ENCODE results near the gene CRYGN.
A peak's percentile ranks its signal among the peaks of the same experiment; 100 is the strongest.

CRYGN gene

DNA sequence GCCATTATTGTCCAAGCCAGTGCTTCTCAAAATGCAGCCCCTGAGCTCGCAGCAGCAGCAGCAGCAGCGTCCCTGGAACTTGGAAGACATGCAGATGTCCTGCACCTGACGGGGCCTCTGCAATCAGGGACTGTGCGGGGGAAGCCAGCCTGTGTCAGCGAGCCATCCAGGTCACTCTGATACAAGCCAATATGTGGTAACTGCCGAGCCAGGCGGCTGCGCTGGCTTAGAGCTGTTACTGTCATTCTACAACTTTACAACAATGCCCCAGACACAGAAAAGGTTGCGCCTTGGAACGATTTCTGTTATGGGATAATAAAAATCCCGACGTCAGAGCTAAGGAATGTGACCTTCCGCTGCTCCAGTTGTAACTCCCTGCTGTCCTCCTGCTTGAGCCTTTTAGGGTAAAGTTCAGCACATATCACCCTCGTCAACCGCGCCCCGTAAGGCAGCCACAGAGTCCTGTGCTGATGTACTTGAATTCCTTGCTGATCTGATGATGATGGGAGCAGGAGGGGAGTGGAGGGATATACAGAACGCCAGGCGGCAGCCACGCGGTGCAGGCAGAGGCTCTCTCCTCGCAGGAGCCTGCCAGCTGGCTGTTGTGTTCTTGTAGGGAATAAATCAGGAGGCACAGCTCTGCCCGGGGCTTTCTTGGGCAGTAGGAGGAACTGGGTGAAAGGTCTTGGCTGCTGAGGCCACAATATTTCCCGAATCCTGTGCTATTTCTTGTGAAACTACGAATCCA is 20.0 kb upstream of the CRYGN start:
- DNase-seq (ENCODE audit: low spot score): peak; percentile 58

DNA sequence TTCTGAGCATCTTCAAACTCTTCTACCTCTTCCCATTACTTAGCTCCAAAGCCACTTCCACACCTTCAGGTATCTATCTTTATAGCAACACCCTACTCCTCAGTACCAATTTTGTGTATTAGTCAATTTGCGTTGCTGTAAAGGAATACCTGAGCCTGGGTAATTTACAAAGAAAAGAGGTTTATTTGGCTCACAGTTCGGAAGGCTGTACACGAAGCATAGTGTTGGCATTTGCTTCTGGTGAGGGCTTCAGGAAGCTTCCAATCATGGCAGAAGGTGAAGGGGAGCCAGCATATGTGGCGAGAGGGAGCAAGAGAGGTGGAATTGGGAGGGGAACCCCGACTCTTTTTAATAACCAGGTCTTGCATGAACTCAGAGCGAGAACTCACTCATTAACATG is 17.6 kb upstream of the CRYGN start:
- DNase-seq (ENCODE audit: low spot score): no peak

DNA sequence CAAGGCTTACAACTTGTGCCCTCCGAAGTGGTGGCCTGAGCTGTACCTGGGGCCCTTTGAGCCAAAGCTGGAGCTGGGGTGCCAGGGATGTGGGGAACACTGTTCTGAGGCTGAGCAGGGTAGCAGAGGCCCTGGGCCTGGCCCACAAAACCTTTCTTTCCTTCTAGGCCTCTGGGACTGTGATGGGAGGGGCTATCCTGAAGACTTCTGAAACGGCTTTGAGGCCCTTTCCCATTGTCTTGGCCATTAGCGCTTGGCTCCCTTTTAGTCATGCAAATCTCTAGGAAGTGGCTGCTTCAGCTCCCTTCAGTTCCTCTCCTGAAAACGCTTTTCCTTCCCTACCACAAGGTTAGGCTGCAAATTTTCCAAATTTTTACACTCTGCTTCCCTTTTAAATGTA is 16.8 kb upstream of the CRYGN start:
- peak; percentile 62 for DNase-seq (ENCODE audit: low spot score)

DNA sequence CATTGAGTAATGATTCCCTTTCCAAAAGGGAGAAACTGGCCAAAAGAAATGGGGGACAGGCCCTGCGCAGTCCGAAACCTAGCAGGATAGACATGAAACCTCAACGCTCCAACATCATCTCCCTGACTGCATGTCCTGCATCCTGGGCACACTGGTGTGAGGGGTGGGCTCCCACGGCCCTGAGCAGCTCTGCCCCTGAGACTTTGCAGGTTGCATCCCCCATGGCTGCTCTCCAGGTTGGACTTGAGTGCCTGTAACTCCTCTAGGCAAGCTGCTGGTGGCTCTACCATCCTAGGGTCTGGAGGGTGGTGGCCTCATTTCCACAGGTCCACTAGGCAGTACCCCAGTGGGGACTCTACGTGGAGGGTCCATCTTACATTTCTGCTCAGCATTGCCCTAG is 16.3 kb upstream of the CRYGN start:
- DNase-seq (ENCODE audit: low spot score): no peak

DNA sequence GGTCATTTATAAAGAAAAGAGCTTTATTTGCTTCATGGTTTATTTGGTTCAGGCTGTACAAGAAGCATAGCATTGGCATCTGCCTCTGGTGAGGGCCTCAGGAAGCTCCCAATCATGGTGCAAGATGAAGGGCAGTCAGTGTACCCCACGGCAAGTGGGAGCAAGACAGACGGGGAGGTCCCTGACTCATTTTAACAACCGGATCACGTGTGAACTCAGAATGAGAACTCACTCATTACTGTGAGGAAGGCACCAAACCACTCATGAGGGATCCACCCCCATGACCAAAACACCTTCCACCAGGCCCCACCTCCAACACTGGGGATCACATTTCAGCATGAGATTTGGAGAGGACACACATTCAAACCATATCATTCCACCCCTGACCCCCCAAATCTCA is 15.7 kb upstream of the CRYGN start:
- no peak for DNase-seq (ENCODE audit: low spot score)

DNA sequence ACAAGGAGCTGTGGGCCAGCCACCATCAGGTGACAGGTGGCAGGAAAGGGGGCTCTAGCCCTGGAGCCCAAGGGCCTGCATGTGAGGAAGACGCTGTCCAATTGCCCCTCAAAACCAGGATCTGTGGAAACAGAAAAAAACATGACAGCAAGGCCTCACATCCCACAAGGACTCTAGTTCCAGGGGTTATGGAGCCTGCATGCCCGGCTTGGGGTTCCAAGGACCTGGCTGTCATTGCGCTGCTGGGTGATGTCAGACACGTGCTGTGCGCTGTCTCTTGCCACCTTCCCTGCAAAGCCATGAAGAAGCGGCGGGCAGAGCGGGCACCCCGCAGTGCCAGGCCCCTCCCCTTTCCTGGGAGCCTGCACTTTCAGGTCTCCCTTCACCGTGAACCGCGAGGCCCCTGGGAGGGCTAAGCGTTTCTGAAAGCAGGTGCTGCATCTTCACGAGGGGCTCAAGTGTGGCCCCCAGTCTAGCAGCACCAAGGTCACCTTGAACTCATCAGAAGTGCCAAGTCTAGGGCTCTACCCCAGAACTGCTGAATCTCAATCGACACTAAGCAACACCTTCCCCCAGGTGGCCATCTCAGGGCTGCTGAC is 15.1 kb upstream of the CRYGN start:
- DNase-seq (ENCODE audit: low spot score): no peak

DNA sequence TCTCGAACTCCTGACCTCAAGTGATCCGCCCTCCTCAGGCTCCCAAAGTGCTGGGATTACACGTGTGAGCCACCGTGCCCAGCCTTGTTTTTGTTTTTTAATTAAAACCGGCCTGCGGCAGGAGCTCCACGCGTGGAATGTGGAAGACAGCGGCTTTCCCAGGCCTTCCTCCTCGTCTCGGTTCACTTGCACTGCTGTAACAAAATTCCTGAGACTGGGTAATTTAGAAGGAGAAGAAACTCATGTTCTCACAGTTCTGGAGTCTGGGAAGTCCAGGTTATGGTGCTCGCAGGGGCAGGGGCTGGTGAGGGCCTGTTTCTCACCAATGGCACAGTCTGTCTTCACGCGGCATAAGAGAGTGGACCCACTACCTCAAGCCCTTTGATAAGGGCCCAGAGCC is 14.4 kb upstream of the CRYGN start:
- DNase-seq (ENCODE audit: low spot score): no peak

DNA sequence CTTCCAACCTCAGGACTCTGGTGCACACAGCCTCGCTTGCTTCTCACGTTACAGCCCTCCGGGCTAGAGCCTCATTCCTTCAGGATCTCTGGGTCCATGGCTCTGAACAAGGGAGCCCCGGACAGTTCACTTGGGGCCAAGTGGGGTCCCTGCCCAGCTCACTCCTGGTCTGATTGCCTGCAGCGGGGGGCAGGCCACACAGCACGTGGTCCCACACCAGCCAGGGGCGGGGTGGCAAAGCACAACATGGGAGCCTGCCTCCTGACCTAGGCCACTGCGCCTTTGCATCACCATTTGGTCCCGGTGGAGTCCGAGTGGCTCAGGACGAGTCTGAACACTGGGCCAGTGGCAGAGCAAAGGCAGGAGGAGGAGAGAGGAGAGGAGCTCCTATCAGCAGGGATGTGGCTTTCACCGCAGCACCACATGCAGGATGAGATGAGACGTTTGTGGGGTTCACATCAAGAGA is 13.4 kb upstream of the CRYGN start:
- no peak for DNase-seq (ENCODE audit: low spot score)

DNA sequence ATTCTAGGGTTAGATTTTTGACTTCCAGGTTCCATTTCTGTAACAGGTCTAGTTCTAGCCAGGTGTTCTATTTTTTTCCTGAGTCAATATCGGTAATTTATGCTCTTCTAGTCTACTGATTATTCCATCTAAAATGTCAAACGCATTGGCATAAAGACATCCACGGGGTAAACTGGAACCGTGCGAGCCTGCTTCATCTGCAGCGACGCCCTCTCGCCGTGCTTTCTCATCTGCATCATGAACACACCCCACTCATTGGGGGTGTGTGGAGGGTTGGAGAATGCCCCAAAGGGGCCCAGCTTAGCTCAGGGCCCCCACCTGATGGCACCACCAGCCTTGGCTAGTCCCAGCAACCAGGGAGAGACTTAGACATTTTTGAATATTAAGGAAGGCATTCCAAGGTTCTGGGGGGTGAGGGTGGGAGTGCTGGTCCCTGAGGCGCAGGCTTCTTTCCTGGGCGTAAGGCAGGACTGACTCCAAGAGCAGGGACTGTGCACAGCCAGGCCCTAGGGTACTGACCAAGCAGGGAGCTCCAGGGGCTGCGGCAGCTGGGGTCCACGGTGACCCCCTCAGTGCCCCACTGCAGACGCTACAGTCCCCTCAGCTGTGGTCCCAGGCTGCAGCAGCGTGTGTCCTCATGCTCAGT is 12.9 kb upstream of the CRYGN start:
- DNase-seq (ENCODE audit: low spot score): no peak

DNA sequence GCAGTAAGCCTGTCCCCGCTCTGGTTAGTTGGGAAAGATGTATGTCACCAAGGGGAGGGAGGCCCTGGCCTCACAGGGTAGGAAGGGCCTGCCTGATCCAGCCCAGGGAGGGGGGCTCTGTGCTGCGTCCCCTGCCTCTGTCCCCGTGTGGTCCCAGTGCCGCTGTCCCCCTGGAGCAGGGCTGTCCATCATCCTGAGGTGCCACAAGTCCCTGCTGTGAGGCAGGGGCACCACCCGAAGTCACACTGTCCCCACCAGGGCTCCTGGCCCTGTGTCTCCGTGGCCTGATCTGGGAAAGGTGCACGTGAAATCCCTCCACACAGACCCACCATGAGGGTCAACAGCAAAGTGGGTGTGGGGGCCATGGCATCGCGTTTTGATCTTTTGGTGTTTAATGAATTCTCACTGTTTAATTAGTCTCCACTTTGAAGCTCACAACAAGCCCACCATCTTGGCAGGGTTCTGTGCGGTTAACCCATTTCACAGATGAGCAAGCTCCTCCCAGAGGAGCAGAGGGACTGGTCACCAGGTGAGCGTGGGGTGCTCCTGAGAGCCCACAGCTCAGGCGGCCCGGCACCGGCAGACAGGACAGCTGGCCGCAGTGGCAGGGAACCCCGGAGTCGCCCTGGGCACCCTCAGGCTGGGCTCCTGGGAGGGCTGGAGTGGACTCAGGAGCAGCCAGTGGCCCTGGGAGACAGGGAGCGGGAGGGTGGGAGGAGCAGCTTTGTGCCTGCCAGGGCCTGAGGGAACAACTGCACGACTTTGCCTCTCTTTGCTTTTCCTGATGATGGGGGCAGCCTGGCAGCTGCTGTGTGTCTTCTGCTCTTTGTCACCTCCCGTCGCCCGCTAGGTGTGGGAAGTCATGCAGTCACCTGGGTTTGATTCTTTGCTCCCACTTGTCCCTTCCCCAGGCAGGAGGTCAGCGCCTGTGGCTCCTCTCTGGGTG is 12.0 kb upstream of the CRYGN start:
- DNase-seq (ENCODE audit: low spot score): no peak

DNA sequence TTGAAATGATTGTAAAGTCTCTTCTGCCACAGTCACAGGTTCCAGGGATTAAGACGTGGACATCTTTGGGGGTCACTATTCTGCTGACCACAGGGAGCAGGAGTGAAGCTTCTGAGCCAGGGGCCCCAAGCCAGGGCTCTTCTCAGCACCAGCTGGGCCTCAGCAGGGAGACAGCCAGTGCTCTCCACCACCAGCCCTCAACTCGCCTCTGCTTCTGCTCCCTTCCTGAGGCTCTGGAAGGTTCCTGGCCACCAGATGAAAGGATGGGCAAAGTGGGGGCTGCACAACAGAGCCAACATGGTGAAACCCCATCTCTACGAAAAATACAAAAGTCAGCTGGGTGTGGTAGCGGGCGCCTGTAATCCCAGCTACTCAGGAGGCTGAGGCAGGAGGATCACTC is 11.2 kb upstream of the CRYGN start:
- no peak for DNase-seq (ENCODE audit: low spot score)

DNA sequence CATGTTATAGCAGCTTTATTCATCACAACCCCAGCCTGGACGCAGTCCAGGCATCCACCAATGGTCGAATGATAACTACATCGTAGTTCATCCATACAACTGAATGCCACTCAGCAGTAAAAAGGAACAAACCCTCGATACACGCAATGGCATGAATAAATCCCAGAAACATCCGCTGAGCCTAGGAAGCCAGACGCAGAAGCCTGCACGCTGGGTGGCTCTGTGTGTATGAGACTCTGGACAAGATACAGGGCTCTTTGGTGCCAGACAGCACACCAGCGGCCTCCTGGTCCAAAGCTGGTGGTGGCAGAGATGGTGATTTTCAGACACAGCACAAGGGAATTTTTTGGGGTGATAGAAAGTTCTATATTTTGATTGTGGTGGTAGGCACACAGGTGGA is 10.0 kb upstream of the CRYGN start:
- DNase-seq (ENCODE audit: low spot score): no peak

DNA sequence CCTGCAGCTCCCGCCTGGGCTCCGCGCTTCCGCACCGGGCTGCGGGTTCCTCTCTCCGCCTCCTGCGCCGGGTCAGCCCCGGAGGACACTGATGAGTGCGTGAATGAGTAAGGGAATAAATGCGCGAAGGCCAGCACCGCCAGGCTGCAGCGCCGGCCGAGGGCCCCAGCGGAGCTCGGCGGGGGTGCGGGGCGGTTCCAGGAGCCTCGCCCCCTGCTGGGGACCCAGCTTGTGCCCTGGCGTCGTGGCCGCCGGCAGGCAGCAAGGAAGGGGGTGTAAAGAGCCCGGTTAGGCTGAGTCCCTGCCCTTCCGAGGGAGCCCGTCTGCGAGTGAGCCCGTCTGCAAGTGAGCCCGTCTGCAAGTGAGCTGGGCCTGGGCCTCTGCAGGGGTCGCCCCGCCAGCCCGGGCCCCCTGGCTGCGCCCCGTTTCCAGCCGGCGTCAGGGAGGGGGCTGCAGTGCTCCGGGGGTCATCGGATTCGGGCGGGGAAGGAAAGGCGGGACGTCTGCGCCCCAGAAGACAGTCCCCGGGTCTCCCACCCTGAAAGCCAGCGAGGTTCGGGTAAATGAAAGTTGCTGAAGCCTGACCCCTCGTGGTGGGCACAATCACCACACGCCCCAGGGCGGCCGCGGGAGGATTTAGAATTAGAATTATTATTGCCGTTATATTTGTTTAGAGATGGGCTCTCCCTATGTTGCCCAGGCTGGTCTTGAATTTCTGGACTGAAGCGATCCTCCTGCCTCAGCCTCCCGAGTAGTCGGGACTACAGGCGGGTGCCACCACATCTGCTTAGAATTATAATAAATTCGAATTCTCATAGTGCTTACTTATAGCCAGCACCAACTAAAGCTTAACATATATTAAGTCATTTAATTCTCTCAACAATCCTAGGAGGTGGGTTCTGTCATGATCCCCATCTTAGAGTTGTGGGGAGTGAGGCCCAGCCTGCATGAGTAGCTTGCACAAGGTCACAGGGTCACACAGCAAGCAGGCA is 8.6 kb upstream of the CRYGN start:
- peak; percentile 87 for DNase-seq (ENCODE audit: low spot score)

DNA sequence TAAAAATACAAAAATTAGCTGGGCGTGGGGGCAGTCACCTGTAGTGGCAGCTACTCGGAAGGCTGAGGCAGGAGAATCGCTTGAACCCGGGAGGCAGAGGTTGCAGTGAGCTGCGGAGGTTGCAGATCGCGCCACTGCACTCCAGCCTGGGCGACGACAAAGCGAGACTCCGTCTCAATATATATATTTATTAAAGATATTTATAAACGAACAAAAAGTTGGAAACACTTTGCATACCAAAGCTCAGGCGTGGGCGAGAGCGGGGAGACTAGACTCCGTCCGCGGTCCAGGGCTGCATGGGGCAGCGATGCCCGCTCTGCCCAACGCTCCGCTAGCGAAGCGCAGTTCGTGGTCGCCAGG is 7.9 kb upstream of the CRYGN start:
- DNase-seq (ENCODE audit: low spot score): no peak

DNA sequence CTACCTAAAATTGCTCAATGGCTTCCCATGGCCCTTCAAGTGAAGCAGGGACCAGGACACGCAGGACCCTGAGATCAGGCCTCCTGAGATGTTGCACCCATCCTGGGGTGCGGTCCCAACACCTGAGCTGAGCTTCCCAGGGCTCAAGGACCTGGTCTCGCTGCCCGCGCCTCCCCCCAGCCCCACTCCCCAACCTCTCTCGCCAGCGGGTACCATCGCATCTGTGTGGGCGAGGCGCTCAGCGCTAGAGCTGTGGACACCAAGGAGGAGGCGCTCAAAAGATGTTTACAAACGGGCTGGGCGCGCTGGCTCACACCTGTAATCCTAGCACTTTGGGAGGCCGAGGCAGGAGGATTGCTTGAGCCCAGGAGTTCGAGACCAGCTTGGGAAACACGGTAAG is 7.4 kb upstream of the CRYGN start:
- no peak for DNase-seq (ENCODE audit: low spot score)

DNA sequence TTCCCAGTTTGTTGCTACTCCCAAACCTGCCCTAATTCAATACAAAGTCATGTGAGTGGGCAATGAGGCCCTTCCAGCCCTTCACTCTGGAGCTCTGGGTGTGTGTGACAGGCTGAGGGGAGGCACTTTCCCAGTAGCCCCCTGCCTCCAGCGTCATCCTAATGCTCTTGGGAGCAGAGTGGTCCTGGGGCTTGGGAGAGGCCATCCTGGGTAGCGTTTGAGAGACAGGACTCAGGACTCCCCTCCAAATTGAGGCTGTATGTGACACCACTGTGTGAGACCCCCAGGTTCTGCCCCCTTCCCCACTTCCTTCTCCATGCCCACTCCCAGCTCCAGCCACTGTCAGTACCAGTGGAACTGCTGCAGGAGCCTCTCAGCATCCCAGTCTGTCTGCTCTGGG is 6.5 kb upstream of the CRYGN start:
- no peak for DNase-seq (ENCODE audit: low spot score)

DNA sequence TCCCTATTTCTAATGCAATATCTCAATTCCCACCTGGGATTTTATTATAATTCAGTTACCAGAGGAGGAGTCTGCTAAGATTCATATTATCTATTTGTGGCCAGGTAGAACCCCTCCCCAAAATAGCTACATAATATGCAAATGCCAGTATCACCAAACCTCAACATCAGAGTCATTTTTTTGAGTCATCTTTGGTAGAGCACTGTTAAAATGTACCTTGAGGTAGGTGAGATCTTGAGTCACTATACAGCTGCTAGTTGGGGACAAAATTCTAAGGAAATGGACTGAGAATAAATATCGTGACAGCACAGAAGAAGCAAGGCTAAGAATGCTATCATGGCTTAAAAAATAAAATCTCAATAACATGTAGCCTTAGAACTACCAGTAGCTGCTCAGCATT is 4.7 kb upstream of the CRYGN start:
- no peak for DNase-seq (ENCODE audit: low spot score)

DNA sequence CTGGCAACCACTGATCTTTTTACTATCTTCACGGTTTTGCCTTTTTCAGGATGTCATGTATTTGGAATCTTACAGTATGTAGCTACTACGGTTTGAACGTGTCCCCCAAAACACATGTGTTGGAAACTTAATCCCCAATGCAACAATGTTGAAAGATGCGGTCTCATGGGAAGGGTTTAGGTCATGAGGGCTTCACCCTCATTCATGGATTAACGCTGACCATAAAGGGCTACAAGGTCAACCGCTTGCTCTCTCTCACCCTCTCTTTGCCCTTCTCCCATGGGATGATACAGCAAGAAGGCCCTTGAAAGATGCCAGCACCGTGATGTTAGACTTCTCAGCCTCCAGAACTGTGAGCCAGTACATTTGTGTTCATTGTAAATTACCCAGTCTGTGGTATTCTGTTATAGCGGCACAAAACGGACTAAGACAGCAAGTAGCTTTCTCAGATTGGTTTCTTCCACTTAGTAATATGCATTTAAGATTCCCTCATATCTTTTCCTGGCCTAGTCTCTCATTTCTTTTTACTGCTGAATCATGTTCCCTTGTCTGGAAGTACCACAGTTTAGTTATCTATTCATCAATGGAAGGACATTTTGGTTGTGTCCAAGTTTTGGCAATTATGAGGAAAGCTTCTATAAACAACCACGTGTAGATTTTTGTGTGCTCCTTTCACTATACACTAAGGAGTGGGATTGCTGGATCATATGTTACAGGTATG is 3.0 kb upstream of the CRYGN start:
- DNase-seq (ENCODE audit: low spot score): no peak

DNA sequence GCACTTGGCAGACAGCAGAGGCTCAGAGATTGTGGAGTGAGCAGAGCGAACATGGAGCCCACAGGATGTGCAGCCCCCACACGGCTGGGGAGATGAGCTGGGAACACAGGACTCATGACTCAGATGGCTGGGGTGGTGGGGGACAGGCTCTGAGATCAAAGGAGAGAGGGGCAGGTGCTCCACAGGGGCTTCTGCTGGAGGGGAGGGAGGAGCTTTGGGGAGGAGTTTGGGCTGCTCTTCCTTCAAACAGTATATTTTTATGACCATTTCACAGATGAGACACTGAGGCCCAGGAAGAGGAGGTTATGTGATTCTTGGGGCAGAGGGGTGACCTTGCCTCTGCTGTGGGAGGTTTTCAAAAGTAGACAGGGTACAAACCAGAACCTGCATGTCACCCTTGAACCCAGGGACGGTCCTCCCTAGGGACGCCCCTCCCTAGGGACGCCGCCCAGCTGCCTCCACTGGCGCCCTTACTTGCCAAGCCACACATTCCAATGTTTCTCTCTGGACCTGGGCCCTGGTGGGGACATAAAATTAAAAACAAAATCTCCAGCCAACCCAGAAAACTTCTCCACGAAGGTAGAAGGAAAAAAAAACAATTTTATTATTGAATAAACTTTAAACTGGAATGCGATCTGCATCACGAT is 981 bp upstream of the CRYGN start:
- DNase-seq (ENCODE audit: low spot score): no peak

Data from iPS-NIHi11 (cell line).